Activated CD8-positive, alpha-beta T cell treated with anti-CD3 and anti-CD28 coated beads for 36 hours (primary cell): ENCODE results near the gene IRS1. TPM values are rescaled to one million over a fixed set of nuclear protein-coding genes. Genes with fewer than 3 reads are reported as not detected.
A peak's percentile ranks its signal among the peaks of the same experiment; 100 is the strongest.

Experiments used
- ATAC-seq: fragments of 200-7000 bp; cut with Tn5 transposase; one replicate; pipeline ENCODE4 v1.10.0; 2021; ENCODE audit warnings: mild to moderate bottlenecking, moderate library complexity
- CTCF ChIA-PET: fragments of 350-600 bp; sonication (Branson Sonifier 250); formaldehyde crosslinking; loops from one replicate; lab custom pipeline; 2021; ENCODE audit warnings: antibody characterized with exemption; lab: Charles Lee
- POLR2A ChIA-PET: fragments of 350-600 bp; sonication (Branson Sonifier 250); formaldehyde crosslinking; loops from one replicate; lab custom pipeline; 2021; ENCODE audit warnings: antibody characterized with exemption; lab: Charles Lee
- DNase-seq: peaks from one replicate; pipeline ENCODE4 v3.0.0-alpha.2; 2020
- H3K27ac Mint-ChIP-seq: one replicate; pipeline ENCODE4 v1.8.0; 2021; ENCODE audit warnings: mild to moderate bottlenecking, mixed read lengths
- H3K27me3 Mint-ChIP-seq: one replicate; pipeline ENCODE4 v1.8.0; 2021; ENCODE audit warnings: mixed read lengths
- H3K36me3 Mint-ChIP-seq: one replicate; pipeline ENCODE4 v1.8.0; 2021; ENCODE audit warnings: low read depth, mixed read lengths
- H3K4me1 Mint-ChIP-seq: one replicate; pipeline ENCODE4 v1.8.0; 2021; ENCODE audit warnings: low read depth, mixed read lengths
- H3K4me3 Mint-ChIP-seq: one replicate; pipeline ENCODE4 v1.8.0; 2021; ENCODE audit warnings: mild to moderate bottlenecking, moderate library complexity, mixed read lengths
- H3K9me3 Mint-ChIP-seq: one replicate; pipeline ENCODE4 v1.8.0; 2021; ENCODE audit warnings: mixed read lengths
- intact Hi-C: fragments of 100-400 bp; cut with micrococcal nuclease; formaldehyde crosslinking; loops from one replicate; pipeline ENCODE4 v1.10.0; 2022
- total RNA-seq, 2 experiments: library from RNA; stranded (reverse); gene quantifications; one replicate each; pipeline ENCODE4 v1.2.3, GENCODE V29; 2021
- TF ChIP-seq, protein P1 (sequence below): fragments of 200-600 bp; IDR thresholded peaks from one replicate; pipeline ENCODE4 v1.8.0; 2022; ENCODE audit warnings: antibody characterized with exemption, mild to moderate bottlenecking

IRS1 gene
- total RNA-seq, 2 experiments from 2014 or later: 3.5 to 4.0 TPM

- no peak overlapping the region for H3K27ac Mint-ChIP-seq
- H3K4me1 Mint-ChIP-seq: peaks cover 6% of the 10 kb centered on the region
- CTCF ChIA-PET: interaction anchor here (0.8 to 1.3 kb wide), 2 partner anchors 22 to 40 kb away, joined by 3 to 4 read pairs; no protein-coding TSS in a partner anchor
- TF ChIP-seq, protein P1, sequence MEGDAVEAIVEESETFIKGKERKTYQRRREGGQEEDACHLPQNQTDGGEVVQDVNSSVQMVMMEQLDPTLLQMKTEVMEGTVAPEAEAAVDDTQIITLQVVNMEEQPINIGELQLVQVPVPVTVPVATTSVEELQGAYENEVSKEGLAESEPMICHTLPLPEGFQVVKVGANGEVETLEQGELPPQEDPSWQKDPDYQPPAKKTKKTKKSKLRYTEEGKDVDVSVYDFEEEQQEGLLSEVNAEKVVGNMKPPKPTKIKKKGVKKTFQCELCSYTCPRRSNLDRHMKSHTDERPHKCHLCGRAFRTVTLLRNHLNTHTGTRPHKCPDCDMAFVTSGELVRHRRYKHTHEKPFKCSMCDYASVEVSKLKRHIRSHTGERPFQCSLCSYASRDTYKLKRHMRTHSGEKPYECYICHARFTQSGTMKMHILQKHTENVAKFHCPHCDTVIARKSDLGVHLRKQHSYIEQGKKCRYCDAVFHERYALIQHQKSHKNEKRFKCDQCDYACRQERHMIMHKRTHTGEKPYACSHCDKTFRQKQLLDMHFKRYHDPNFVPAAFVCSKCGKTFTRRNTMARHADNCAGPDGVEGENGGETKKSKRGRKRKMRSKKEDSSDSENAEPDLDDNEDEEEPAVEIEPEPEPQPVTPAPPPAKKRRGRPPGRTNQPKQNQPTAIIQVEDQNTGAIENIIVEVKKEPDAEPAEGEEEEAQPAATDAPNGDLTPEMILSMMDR: no peak
- DNase-seq (no peak), ATAC-seq (no peak)
- no peaks in the 10 kb centered on the region for H3K36me3 Mint-ChIP-seq
- intact Hi-C loops: no loop called here
- POLR2A ChIA-PET: interaction anchor here (0.9 kb wide), 1 partner anchor 11 kb away, joined by 4 read pairs; no protein-coding TSS in a partner anchor
- no peaks in the 10 kb centered on the region for H3K27me3 Mint-ChIP-seq
- H3K9me3 Mint-ChIP-seq: no peaks in the 10 kb centered on the region
- H3K4me3 Mint-ChIP-seq: no peak overlapping the region
Measured at GRCh38 chr2:226760412-226761194, 39.0 kb downstream of the IRS1 start.

DNA sequence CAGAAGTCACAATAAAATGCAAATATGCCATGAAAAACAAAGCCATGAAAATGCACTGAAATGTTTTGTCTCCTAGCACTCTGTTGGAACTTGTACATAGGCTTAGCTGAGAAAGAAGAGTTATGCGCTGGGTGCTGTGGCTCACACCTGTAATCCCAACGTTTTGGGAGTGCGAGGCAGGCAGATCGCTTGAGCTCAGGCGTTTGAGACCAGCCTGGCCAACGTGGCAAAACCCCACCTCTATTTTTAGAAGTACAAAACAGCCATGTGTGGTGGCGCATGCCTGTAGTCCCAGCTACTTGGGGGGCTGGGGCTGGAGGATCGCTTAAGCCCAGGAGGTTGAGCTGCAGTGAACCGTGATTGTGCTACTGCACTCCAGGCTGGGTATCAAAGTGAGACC, 39.9 kb downstream of the IRS1 start:
- H3K36me3 Mint-ChIP-seq: no peaks in the 10 kb centered on the region
- no peak overlapping the region for H3K4me3 Mint-ChIP-seq
- no peak overlapping the region for H3K27ac Mint-ChIP-seq
- H3K27me3 Mint-ChIP-seq: no peaks in the 10 kb centered on the region
- POLR2A ChIA-PET: no interaction called here
- no peak for DNase-seq
- CTCF ChIA-PET: no interaction called here
- H3K4me1 Mint-ChIP-seq: peaks cover 6% of the 10 kb centered on the region
- intact Hi-C loops: no loop called here
- no peaks in the 10 kb centered on the region for H3K9me3 Mint-ChIP-seq
- ATAC-seq: no peak
- TF ChIP-seq, protein P1: no peak

- Mint-ChIP-seq H3K4me3 (no peak overlapping the region), H3K36me3 (no peaks in the 10 kb centered on the region), H3K4me1 (peaks cover 6% of the 10 kb centered on the region), H3K27ac (no peak overlapping the region), H3K9me3 (no peaks in the 10 kb centered on the region), H3K27me3 (no peaks in the 10 kb centered on the region)
- no peak for DNase-seq
- TF ChIP-seq, protein P1: no peak
- ChIA-PET POLR2A (no interaction called here), CTCF (no interaction called here)
- no peak for ATAC-seq
- intact Hi-C loops: no loop called here
Measured at GRCh38 chr2:226758921-226759640, 40.5 kb downstream of the IRS1 start.

DNA sequence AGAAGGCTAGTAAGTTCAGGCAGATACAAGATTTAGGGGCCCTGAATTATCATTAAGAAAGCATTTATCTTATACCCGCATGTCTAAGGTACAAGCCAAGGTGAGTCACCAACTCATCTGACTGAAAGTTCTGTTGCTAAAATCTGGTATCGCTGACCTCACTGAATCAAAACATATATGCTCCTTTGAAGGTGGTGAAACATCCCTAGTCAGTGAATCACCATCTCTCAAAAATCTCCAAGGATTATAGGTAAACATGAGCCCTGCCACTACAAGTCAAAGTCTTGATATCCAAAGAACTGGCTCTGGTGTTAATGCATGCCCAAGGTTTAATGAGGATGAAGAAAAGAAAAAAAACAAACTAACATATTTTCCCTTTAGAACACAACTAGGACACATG, 43.5 kb downstream of the IRS1 start:
- TF ChIP-seq, protein P1: no peak
- intact Hi-C loops: no loop called here
- H3K4me1 Mint-ChIP-seq: peaks cover 6% of the 10 kb centered on the region
- no peak for DNase-seq
- no peaks in the 10 kb centered on the region for H3K27me3 Mint-ChIP-seq
- ChIA-PET POLR2A (no interaction called here), CTCF (interaction anchor here (0.8 to 0.9 kb wide), 2 partner anchors 44 to 46 kb away, joined by 3 read pairs; no protein-coding TSS in a partner anchor)
- H3K36me3 Mint-ChIP-seq: no peaks in the 10 kb centered on the region
- H3K27ac Mint-ChIP-seq: no peak overlapping the region
- H3K4me3 Mint-ChIP-seq: no peak overlapping the region
- peak; percentile 90 for ATAC-seq
- H3K9me3 Mint-ChIP-seq: no peaks in the 10 kb centered on the region

- POLR2A ChIA-PET: no interaction called here
- CTCF ChIA-PET: interaction anchor here (0.8 to 1.6 kb wide), 3 partner anchors 9 to 47 kb away, joined by 3 to 7 read pairs (median 3); no protein-coding TSS in a partner anchor
- ATAC-seq (no peak), DNase-seq (no peak)
- no peak overlapping the region for H3K27ac Mint-ChIP-seq
- TF ChIP-seq, protein P1: no peak
- intact Hi-C loops: no loop called here
- no peaks in the 10 kb centered on the region for H3K27me3 Mint-ChIP-seq
- H3K9me3 Mint-ChIP-seq: no peaks in the 10 kb centered on the region
- peaks cover 6% of the 10 kb centered on the region for H3K4me1 Mint-ChIP-seq
- no peaks in the 10 kb centered on the region for H3K36me3 Mint-ChIP-seq
- no peak overlapping the region for H3K4me3 Mint-ChIP-seq
Measured at GRCh38 chr2:226755631-226756030, 44.0 kb downstream of the IRS1 start.
